GM19240 (cell line): ENCODE data around the gene ANKRD65.
A peak's percentile ranks its signal among the peaks of the same experiment; 100 is the strongest.
"Not testable (repeated sequence)": the region's sequence is repeated elsewhere in the genome, so short reads cannot be mapped to it uniquely, and the experiment has no call there.

Experiments used
- DNase-seq: peaks from one replicate; pipeline ENCODE4 v3.0.0; 2011; ENCODE audit warnings: low spot score; ENCODE audit not compliant: insufficient read length

Gene ANKRD65

DNA sequence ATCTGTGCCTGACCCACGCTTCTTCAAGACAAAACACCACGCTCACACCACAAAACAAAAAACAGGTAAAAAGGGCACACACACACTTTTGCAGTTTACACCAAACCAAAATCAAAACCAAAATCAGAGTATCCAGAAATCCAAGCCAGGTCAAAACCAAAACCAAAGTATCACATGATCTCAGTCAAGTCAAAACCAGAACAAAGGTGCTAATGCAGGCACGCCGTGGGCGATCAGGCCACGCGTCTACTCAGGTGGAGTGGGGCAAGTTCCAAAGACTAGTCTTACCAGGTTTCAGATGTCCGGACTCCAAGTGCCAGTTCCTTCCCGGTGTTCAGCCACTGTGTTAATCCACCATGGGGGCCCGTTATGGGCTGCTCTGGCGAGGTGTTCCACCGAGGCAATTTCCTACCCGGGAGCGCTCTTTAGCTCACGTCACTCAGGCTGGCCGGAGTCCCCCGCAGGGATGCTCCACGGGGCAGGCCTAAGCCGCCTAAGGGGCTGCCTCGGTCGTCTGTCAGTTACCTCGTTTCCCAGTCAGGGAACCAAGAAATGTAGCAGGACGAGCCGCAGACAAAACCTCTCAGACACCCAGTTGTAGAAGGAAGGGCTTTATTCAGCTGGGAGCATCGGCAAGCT lies 3.1 kb downstream of the ANKRD65 start:
- DNase-seq: not testable (repeated sequence)

DNA sequence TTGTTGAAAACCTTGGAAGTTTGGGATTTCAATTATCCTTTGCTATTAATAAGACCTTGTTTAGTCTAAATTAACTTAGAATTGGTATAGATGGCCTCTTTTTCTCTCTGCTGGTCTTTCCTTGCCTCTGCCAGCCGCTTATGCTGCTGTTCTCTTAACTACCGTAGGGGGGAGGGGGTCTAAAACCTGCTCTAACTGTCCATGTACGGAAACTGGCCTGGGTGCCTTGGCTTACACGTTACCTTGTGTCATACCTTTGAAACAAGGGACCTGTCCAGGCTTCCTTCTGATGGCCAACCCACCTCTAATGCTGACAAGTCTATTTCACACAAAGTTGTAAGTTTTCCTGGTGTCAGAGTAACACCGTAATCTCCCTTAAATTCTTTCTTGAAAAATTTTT lies 3.7 kb downstream of the ANKRD65 start:
- not testable (repeated sequence) for DNase-seq

DNA sequence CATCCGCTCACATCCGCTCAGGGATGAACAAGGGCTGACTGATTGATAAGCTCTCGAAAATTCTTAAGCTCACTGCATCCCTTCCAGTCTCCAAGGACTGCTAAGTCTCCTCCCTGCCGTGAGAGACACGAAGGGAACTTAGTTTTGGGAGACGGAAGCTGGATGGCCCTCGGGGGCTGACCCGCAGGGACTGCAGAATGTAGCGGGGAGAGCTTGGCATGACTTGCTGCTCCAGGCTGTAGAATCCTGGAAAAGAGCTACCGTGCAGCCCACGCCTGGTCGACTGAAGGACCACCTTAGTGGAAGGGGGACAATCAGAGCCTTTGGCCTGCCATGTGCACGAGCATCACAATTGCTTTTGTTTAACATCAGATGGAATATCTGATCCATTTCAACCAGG lies 5.3 kb downstream of the ANKRD65 start:
- no peak for DNase-seq

DNA sequence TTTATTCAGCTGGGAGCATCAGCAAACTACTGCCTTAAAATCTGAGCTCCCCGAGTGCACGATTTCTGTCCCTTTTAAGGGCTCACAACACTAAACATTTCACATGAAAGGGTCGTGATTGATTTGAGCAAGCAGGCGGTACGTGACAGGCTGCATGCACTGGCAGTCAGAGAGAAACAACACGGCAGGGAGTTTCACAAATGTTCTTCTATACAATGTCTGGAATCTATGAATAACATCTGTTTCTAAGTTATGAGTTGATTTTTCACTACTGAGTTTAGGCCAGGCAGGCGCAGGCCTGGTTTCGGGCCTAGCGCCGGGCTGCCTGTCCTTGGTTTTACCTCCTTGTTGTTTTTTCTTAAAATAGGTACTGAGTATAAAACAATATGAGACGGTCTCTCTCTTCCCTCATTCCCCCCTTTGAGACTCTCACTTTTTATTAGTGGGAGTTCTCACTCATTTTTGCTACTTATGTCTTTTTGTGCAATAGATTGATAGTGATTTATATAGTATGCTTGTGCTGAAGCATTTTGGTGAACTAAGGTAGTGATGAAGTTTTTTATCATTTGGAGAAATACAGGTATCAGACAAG lies 8.7 kb downstream of the ANKRD65 start:
- not testable (repeated sequence) for DNase-seq

DNA sequence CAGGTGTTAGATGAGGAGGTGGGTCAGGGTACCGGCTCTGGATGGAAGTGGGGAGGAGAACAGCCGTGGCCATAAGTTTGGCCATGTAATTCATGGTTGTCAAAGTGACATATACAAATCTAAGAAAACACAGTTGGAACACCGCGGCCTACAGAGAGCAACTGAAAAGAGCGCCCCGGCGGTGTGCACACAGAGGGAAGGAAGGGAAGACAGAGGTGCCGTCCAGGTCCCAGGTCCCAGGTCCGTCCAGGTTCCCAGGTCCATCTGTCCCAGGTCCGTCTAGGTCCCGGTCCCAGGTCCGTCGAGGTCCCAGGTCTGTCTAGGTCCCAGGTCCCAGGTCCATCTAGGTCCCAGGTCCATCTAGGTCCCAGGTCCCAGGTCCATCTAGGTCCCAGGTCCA lies 9.4 kb downstream of the ANKRD65 start:
- no peak for DNase-seq

DNA sequence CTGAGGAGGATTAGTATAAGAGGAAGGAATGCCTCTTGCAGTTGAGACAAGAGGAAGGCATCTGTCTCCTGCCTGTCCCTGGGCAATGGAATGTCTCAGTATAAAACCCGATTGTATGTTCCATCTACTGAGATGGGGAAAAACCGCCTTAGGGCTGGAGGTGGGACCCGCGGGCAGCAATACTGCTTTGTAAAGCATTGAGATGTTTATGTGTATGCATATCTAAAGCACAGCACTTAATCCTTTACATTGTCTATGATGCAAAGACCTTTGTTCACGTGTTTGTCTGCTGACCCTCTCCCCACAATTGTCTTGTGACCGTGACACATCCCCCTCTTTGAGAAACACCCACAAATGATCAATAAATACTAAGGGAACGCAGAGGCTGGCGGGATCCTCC lies 10.8 kb downstream of the ANKRD65 start:
- not testable (repeated sequence) for DNase-seq

DNA sequence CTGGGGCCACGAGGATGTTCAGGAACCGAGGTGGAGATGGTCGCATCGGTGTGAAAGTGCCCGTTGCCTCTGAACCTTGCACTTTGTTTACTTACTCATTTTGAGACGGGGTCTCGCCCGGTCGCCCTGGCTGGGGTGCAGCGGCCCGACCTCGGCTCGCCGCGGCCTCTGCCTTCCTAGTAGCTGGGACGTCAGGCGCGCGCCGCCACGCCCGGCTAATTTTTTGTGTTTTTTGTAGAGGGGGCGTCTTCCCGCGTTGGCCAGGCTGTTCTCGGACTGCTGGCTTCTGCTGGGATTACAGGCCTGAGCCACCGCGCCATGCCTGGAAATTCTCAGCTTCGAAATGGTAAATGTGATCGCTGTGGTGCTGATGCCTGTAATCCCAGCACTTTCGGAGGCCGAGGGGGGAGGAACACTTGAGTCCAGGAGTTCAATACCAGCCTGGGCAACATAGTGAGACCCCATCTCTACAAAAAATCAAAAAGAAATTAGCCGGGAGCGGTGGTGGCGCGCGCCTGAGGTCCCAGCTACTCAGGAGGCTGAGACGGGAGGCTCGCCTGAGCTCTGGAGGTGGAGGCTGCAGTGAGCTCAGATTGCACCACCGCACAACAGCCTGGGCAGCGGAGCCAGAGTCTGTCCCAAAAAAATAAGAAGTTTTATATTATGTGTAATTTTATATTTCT lies 13.3 kb downstream of the ANKRD65 start:
- DNase-seq: no peak

DNA sequence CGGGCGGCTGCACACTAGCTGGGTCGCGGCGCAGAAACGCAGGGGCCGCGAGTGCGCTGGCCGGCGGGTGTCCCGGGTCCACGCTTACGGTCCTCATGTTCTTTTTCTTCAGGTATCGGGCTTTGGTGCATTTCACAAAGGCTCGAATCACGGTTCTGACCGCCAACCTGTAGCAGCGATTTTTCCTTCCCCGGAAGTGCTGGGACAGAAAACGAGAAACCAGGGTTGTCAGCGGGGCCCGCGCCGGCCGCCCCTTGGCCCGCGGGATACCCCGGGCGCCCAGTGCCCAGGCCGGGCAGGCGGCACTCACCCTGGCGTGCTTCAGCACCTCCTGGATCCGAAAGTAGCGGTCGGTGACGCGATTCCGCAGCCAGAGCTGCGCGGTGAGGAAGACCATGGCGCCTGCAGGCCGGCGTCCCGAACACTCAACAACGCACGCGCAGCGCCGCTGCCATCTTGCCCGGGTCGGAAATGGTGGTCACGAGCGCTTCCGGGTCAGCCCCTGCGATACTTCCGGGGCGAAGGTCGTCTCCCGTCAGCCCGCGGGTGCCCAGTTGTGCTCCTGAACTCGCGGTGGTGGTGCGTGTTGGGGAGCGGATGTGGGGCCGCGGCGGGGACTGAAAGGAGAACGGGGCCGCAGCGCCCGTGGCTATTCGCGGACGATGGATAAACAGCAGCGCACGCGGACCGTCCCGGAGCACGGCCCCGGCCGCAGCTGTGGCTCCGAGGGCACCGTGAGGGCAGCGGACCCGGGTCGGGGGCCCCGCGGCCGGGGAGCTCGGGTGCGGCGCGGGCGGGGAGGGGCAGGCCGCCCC lies 14.0 kb downstream of the ANKRD65 start, which contains the start of gene MRPL20:
TSS of gene MRPL20 (minus strand) at position 473 of the 815 bp plus-strand sequence. CDS start at position 397, 76 bp downstream.
- DNase-seq: peak; percentile 95

DNA sequence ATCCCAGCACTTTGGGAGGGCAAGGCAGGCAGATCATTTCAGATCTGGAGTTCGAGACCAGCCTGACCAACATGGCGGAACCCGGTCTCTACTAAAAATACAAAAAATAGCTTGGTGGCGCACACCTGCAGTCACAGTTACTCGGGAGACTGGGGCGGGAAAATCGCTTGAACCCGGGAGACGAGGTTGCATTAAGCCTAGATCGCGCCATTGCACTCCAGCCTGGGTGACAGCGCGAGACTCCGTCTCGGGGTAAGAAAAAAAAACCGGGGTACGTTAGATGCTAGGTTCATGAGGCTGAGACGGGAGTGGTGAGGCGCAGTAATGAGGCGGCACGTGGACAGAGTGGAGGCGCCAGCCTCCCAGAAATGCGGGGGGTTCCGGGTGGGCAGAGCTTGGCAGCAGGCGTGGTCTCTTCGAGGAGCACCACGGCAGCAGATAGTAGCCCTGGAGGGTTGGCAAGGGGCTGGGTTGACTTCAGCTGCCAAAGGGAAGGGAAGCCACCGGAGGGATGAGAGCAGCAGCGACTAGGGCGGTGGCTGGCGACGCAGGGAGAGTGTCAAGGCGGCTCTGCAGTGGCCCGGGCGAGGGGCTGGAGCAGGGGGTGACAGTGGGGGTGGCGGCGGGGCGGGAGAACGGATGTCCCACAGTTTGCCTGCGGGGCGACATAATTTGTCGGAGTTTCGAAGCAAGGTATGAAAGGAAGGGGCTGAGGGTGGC lies 14.8 kb downstream of the ANKRD65 start:
- DNase-seq: no peak

DNA sequence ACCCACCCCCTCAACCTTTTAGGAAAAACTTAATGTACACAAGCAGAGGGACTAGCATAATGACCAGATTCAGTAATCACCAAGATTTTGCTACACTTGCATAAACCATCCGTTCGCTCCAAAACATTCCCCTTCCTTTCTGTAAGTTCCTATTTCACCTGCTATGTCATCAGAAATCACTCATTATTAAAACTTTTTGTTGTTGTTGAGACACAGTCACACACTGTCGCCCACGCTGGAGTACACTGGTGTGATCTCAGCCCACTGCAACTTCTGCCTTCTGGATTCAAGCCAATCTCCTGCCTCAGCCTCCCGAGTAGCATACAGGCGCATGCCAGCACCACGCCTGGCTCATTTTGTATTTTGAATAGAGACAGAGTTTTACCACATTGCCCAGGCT lies 17.4 kb downstream of the ANKRD65 start:
- DNase-seq: no peak

DNA sequence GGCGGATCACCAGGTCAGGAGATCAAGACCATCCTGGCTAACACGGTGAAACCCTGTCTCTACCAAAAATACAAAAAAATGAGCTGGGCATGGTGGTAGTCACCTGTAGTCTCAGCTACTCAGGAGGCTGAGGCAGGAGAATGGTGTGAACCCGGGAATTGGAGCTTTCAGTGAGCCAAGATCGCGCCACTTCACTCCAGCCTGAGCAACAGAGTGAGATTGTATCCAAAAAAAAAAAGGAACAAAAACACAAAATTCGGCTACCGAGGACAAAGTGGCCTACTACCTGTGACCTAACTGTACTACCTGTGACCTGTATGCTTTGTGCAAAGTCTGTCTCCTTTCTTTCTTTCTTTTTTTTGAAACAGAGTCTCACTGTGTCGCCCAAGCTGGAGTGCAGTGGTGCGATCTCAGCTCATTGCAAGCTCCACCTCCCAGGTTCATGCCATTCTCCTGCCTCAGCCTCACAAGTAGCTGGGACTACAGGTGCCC lies 18.1 kb downstream of the ANKRD65 start:
- DNase-seq: not testable (repeated sequence)

DNA sequence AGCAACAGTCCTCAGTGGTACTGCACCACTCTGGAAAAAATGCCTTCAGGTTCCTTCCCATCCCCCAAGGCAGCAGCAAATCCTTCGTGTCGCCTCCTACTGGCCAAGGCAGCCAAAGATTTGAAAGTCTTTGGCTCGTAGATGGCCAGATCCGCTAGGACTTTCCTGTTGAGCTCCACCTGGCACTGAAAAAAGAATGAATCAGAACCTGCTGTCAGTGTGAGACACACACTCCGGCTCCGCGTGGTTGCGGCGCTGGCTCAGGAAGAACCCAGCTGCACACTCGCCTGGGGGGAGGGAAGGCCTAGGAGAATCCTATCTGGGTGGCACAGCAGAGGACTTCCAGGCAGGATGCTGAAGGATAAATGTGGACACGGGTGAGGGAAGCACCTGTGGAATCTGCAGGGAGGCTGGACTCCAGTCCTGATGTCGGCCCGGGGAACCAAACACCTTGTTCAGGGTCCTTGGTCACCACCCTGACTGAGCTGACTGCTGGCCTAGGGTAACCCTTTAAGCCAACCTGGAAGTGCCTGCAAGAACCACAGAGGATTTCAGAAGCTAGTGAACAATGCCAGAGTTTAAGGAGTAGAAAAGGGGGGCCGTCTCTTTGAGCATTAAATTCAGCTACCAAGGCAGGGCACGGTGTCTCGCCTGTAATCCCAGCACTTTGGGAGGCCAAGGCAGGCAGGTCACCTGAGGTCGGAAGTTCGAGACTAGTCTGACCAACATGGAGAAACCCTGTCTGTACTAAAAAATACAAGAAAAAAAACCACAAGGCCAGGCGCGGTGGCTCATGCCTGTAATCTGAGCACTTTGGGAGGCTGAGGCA lies 18.8 kb downstream of the ANKRD65 start:
- no peak for DNase-seq

DNA sequence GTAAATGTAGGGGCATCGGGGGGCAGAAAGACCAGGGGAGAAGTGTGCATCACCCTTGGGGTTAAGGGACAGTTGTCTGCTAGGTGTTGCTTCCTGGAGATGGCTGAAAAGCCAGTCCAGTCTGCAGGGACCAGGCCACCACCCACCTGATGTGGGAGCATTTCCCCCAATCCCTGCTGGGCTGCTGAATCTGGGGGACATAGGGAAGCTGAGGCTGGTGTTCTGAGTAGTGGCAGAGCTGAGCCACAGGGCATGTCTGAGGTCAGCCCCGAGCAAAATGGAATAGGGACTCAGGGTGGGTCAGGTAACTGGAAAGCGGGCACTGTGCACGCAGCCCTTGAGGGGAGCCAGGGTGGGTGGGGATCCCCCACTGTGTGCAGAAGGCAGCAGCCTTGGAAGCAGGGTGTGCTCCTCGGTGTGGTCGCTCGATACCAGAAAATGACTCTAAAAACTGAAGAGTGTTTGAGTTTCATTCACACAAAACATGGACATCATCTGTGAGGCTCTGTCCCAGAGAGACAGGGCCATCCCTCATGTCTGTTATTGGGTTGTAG lies 19.5 kb downstream of the ANKRD65 start:
- DNase-seq: no peak

DNA sequence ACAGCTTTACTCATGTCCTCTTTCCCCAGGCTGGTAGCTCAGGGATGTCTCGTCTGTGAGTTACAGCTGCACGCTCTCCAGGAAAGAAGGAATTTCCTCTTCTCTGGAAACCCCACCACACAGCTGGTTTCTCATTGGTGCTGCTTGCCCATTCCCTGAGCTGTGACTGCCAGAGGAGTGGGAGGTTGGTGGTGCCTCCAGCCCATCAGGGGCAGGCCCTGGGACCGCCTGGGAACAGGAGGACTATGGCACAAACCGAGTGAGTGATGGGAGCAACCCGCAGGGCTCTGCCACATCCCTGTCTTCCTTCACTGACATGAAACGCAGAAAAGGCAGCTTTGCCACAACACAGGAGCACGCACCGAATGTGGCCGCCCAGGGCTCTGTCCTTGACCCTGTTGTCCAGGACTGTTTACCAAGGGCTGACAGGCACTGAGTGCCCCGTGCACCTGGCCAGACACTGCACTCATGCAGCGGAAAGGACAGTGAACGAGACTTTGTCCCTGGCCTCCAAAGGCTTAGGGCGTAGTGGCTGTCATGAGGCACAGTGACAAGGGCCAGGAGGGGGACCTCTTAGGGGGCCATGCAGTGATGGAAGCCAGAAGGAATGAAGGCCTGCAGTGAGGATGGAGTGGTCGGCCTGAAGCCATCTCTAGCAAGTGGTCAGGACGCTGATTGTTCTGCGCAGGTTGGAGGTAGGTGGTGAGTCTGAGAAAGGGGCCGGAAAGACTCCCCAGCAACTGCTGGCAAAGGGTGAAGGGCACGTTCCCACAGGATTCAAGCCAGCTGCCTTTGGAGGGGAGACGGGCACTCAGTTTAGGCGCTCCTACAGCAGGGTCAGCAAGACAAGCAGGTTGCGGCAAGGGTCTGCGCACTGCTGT lies 20.3 kb downstream of the ANKRD65 start:
- no peak for DNase-seq

DNA sequence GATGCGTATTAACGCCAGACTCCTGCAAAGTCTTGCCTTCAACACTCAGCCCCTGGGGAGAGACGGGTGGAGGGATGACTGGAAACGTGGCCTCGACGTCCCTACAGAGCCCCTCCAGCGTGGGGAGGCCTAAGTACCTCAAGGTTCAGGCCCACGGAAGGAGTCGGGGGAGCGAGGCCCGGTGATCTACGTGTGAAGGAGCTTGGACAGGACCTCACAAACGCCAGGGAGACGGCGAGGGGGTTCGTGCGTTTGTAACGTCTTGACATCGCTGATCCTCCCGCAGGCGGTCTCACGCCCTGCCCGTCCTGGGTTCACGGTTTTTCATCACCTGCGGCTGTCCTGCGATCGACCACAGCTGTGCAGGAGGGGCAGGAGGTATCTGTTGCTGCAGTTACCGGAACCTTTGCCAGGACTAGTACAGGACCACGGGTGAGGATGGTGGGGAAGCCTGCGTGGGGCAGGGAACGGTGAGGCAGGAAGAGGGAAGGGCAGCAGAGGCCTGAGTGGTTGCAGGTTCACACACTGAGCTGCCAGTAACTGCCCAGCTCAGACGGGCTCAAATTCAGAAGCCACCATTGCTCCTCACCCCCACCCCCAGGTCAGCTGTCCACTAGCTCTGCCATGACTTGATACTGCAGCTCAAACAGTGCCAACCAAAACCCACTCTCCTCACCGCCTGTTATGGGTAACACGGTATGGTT lies 21.1 kb downstream of the ANKRD65 start:
- no peak for DNase-seq

DNA sequence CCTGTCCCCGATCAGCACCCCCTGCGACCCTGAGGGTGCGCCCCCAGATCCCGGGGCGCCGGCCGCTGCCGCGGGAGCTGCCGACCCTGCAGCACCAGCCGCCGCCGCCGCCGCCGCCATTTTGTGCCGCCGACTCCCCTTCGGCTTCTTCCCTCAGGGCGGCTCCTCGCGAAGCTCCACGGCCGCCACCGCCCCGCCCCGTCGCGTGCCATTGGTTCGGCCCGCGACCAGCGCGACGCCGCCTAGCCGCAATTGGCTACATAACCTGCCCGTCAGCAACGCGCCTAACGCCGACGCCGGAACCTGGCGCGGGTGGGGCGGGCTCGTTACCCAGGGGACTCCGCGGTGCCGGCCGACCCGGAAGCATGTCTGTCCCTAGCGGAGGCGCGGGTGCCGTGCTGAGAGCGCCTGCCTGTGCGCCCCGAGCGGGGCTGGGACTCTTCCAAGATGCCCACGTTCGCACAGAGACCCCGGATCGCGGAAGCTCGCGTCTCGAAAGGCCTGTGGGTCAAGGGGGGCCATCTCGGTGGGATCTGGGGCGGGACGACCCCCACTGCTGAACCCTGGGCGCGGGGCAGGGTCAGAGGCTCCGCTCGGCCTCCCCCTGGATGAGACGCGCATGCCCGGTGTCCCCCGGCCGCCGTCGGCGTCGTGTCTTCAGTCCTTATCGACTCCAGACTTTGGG lies 21.7 kb downstream of the ANKRD65 start, which contains the start of gene CCNL2:
TSS of gene CCNL2 (minus strand) at position 149 of the 685 bp plus-strand sequence. CDS start at position 120, 29 bp downstream.
- peak; percentile 94 for DNase-seq

DNA sequence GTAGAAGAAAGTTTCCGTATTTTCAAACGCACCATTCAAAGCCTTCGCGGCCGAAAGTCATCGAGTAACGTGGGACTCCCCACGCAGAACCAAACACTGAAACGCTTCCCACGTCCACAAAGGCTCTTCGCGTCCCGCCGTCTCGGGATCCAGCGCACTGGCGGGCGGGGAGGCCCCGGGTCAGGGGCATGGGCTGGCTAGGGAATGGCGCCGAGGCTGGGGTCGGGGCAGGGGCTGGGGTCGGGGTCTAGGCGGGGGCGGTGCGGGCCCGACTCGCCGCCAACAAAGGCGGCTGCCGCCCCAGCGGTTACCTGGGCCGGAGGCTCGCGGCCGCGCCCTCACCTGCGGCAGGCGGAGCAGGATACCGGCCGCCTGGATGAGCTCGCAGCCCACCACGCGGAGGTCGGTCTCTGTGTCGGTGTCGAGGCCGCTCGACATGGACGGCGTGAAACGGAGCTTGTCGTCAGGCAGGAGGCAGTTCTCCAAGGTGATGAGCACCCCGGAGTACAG lies 22.3 kb downstream of the ANKRD65 start:
- no peak for DNase-seq
